HepG2 (cell line): ENCODE measurements around the gene PRSS21. TPM values are rescaled to one million over a fixed set of nuclear protein-coding genes. Genes with fewer than 3 reads are reported as not detected.
A peak's percentile ranks its signal among the peaks of the same experiment; 100 is the strongest.

Experiments used
- CENPT ChIP-seq: sonication (generic); formaldehyde crosslinking; IDR thresholded peaks from 2 replicates; pipeline ENCODE4 v1.8.0; 2022; ENCODE audit warnings: low read depth, mild to moderate bottlenecking, moderate library complexity, missing genetic modification reagents
- DMTF1 ChIP-seq: sonication (generic); formaldehyde crosslinking; IDR thresholded peaks from 2 replicates; pipeline ENCODE4 v1.4.0; 2020; ENCODE audit warnings: mild to moderate bottlenecking, missing genetic modification reagents
- FOSL2 ChIP-seq: sonication (generic); formaldehyde crosslinking; IDR thresholded peaks from 2 replicates; pipeline ENCODE4 v1.4.0; 2020; ENCODE audit warnings: missing genetic modification reagents
- KAT8 ChIP-seq: IDR thresholded peaks from 2 replicates; pipeline ENCODE4 v1.6.1; 2016; ENCODE audit warnings: missing genetic modification reagents, missing compliant biosample characterization
- NBN ChIP-seq: fragments of 450-650 bp; conservative IDR thresholded peaks from 2 replicates; pipeline ENCODE4 v1.6.1; 2017
- RNF2 ChIP-seq: fragments of 450-650 bp; conservative IDR thresholded peaks from 2 replicates; pipeline ENCODE4 v1.6.1; 2016; ENCODE audit warnings: low read depth
- SMARCC2 ChIP-seq: fragments of 450-650 bp; IDR thresholded peaks from 2 replicates; pipeline ENCODE4 v1.6.1; 2017; ENCODE audit warnings: antibody characterized with exemption, mild to moderate bottlenecking
- TCF12 ChIP-seq, 2 experiments: fragments of 450-650 bp in 1 of 2; sonication (generic) in 1 of 2; formaldehyde crosslinking in 1 of 2; IDR thresholded peaks; 2 replicates each; pipeline versions ENCODE4 v1.6.1 to v1.8.0; 2017 to 2022; ENCODE audit warnings: antibody characterized with exemption in 1 of 2, mild to moderate bottlenecking in 1 of 2, missing genetic modification reagents in 1 of 2, moderate library complexity in 1 of 2
- ZBTB33 ChIP-seq: sonication (generic); formaldehyde crosslinking; IDR thresholded peaks from 2 replicates; pipeline ENCODE4 v1.4.0; 2020; ENCODE audit warnings: missing genetic modification reagents
- ZFP37 ChIP-seq: sonication (generic); formaldehyde crosslinking; IDR thresholded peaks from 2 replicates; pipeline ENCODE4 v1.4.0; 2020; ENCODE audit warnings: missing genetic modification reagents, borderline replicate concordance
- ZNF264 ChIP-seq: sonication (generic); formaldehyde crosslinking; IDR thresholded peaks from 2 replicates; pipeline ENCODE4 v1.4.0; 2020; ENCODE audit warnings: missing genetic modification reagents
- ZSCAN30 ChIP-seq: sonication (generic); formaldehyde crosslinking; IDR thresholded peaks from 2 replicates; pipeline ENCODE4 v1.5.0; 2020; ENCODE audit warnings: mild to moderate bottlenecking, missing genetic modification reagents
- polyA plus RNA-seq, 8 experiments: library from polyadenylated mRNA; depleted of rRNA in 3 of 8; stranded (reverse) in 7 of 8; unstranded in 1 of 8; fragments of >200 nt; fragmentation: Illumina TruSeq in 4 of 8; extraction: Trizol in 4 of 8; gene quantifications; 2 replicates each; pipeline versions ENCODE4 v1.2.1 to v1.2.3, GENCODE V29; 2011 to 2016; ENCODE audit warnings: low read depth in 4 of 8, missing spikeins in 1 of 8, mixed read lengths in 1 of 8; ENCODE audit not compliant: insufficient read depth in 1 of 8
- total RNA-seq, 5 experiments: library from RNA; depleted of rRNA; stranded (reverse); fragments of >200 nt; fragmentation: Illumina TruSeq; extraction: Trizol; gene quantifications; 2 replicates each; pipeline ENCODE4 v1.2.3, GENCODE V29; 2016; ENCODE audit warnings: low read depth in 1 of 5

PRSS21 gene
- total and polyA plus RNA-seq, 2 of the 13 experiments (the other 11 are each of a cell fraction or from before 2014, with no cell fraction given), result not detected

DNA sequence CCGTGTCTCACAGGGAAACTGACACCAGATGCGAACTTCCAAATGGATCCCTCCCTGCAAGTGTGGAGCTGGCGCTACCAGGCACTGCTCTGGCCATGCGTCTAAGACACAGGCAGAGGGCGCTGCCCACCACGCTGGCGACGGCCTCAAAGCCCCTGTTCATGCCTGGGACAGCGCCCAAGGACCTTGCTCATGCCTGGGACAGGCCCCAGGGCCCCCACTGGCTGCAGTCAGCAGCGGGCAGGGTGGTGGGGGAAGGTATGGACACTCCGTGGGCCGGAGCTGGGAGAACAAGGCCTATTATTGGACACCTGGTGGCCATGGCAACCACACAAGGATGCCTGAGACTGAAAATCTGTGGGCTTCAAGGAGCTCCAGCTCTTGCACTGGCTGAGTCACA lies 21.9 kb downstream of the PRSS21 start (continued):
- TF ChIP-seq SMARCC2 (no peak), FOSL2 (CRISPR knock-in tag) (peak; percentile 39), NBN (no peak), ZNF264 (no peak), ZFP37 (CRISPR knock-in tag) (no peak), TCF12 (IDR thresholded peaks at IDR 0.05) (no peak), TCF12 (CRISPR knock-in tag; IDR thresholded peaks at IDR 0.05) (no peak), ZSCAN30 (no peak), DMTF1 (CRISPR knock-in tag) (no peak), KAT8 (CRISPR knock-in tag) (0 out of 2 replicates have a peak, but pooled peaks have one; percentile 39), ZBTB33 (CRISPR knock-in tag) (peak; percentile 87), CENPT (CRISPR knock-in tag) (no peak), RNF2 (no peak)
